K562 (cell line): ENCODE data around the gene MCCD1. TPM values are rescaled to one million over a fixed set of nuclear protein-coding genes. Genes with fewer than 3 reads are reported as not detected.

Source experiments
- ATF7 ChIP-seq: fragments of 450-650 bp; IDR thresholded peaks from 2 replicates; pipeline ENCODE4 v1.7.1; 2014; ENCODE audit warnings: mild to moderate bottlenecking, moderate library complexity
- BACH1 ChIP-seq: fragments of 200-800 bp; sonication (Bioruptor generic); IDR thresholded peaks from 2 replicates; pipeline ENCODE4 v1.6.1; 2016; ENCODE audit warnings: missing genetic modification characterization, missing compliant biosample characterization
- CBX1 ChIP-seq: sonication (generic); IDR thresholded peaks from 2 replicates; pipeline ENCODE4 v1.6.1; 2016; ENCODE audit warnings: antibody characterized with exemption, low read depth, mild to moderate bottlenecking
- MAFG ChIP-seq: fragments of 450-650 bp; conservative IDR thresholded peaks from 2 replicates; pipeline ENCODE4 v1.6.1; 2016; ENCODE audit warnings: missing genetic modification characterization, missing compliant biosample characterization
- MBD2 ChIP-seq: sonication (generic); IDR thresholded peaks from 2 replicates; pipeline ENCODE4 v1.6.1; 2016; ENCODE audit warnings: low read depth, borderline replicate concordance
- POLR2A ChIP-seq: fragments of 450-650 bp; conservative IDR thresholded peaks from 2 replicates; pipeline ENCODE4 v1.6.1; 2016
- SIN3A ChIP-seq, 2 experiments: fragments of 150-350 bp in 1 of 2; IDR thresholded peaks; 2 replicates each; pipeline ENCODE4 v1.6.1; 2011 to 2016; ENCODE audit warnings: borderline replicate concordance in 2 of 2, low read depth in 2 of 2, low read length in 2 of 2, mild to moderate bottlenecking in 2 of 2, moderate library complexity in 2 of 2; ENCODE audit not compliant: control insufficient read depth in 1 of 2
- TAF1 ChIP-seq: IDR thresholded peaks from 2 replicates; pipeline ENCODE4 v1.6.1; 2011; ENCODE audit warnings: mild to moderate bottlenecking, low read length, moderate library complexity; ENCODE audit not compliant: insufficient read depth, control insufficient read depth, severe bottlenecking; ENCODE audit errors: extremely low read depth
- TOE1 ChIP-seq, 2 experiments: fragments of 450-650 bp in 1 of 2; sonication (generic) in 1 of 2; formaldehyde crosslinking in 1 of 2; IDR thresholded peaks; 2 replicates each; pipeline versions ENCODE4 v1.7.1 to v1.8.0; 2016 to 2022; ENCODE audit warnings: borderline replicate concordance in 2 of 2, mild to moderate bottlenecking in 2 of 2, antibody characterized with exemption in 1 of 2, inconsistent platforms in 1 of 2, low read depth in 1 of 2, missing genetic modification reagents in 1 of 2, moderate library complexity in 1 of 2
- ZNF23 ChIP-seq: fragments of 250-450 bp; sonication (Bioruptor Pico); IDR thresholded peaks from 2 replicates; pipeline ENCODE4 v1.4.0; 2020; ENCODE audit warnings: mild to moderate bottlenecking
- polyA plus RNA-seq, 8 experiments: library from polyadenylated mRNA; depleted of rRNA in 4 of 8; stranded (reverse) in 5 of 8; unstranded in 3 of 8; fragments of >200 nt; fragmentation: Nextera tagmentation in 2 of 8; fragmentation: Illumina TruSeq in 1 of 8; extraction: Ambion mirVana in 2 of 8; extraction: Trizol in 1 of 8; gene quantifications; 2 replicates each; pipeline versions ENCODE4 v1.2.1 to v1.2.3, GENCODE V29; 2011 to 2014; ENCODE audit warnings: inconsistent platforms in 1 of 8, missing spikeins in 1 of 8
- total RNA-seq, 7 experiments: library from RNA; depleted of rRNA in 6 of 7; stranded (reverse); fragments of >200 nt in 6 of 7; fragmentation: Illumina TruSeq in 2 of 7; extraction: Trizol in 2 of 7; gene quantifications; 2 replicates each; pipeline versions ENCODE4 v1.2.1 to v1.2.3, GENCODE V29; 2011 to 2021; ENCODE audit warnings: low replicate concordance in 1 of 7
- TF ChIP-seq, protein P1 (sequence below): IDR thresholded peaks from 2 replicates; pipeline ENCODE4 v1.6.1; 2016; ENCODE audit warnings: missing genetic modification characterization, missing compliant biosample characterization
- TF ChIP-seq, protein P2 (sequence below): fragments of 250-450 bp; sonication (Bioruptor Pico); IDR thresholded peaks from 2 replicates; pipeline ENCODE4 v1.5.0; 2021; ENCODE audit warnings: mild to moderate bottlenecking, moderate library complexity
- TF ChIP-seq, protein P3 (sequence below), 2 experiments: fragments of 150-350 bp in 1 of 2; IDR thresholded peaks; 2 replicates each; pipeline ENCODE4 v1.6.1; 2012 to 2016; ENCODE audit warnings: low read depth in 2 of 2, low read length in 2 of 2, mild to moderate bottlenecking in 1 of 2, moderate library complexity in 1 of 2

Gene MCCD1
- total and polyA plus RNA-seq, 9 of the 15 experiments (the other 6 are each of a cell fraction or from before 2014, with no cell fraction given) = not detected

GRCh38 chr6:31541658-31542521 is 13.1 kb downstream of the MCCD1 start, which contains the start of gene DDX39B (continued):
- TF ChIP-seq SIN3A (IDR thresholded peaks at IDR 0.05; ENCODE audit: borderline replicate concordance in 2 of 2, control insufficient read depth in 1 of 2, low read depth in 2 of 2, low read length in 2 of 2) = peak in 1 of 2 experiments; percentile 42; a peak in 3 of 4 replicates
- peak; percentile 62; the same call in 1 of the 2 replicates for TF ChIP-seq ZNF23
- peak; percentile 85 for TF ChIP-seq MBD2
- TF ChIP-seq BACH1 (tag) = no peak
- peak; percentile 99 for TF ChIP-seq POLR2A
- TF ChIP-seq TAF1 = peak; percentile 99
- TF ChIP-seq MAFG = no peak
- peak; percentile 72 for TF ChIP-seq ATF7
- TF ChIP-seq, protein P1, sequence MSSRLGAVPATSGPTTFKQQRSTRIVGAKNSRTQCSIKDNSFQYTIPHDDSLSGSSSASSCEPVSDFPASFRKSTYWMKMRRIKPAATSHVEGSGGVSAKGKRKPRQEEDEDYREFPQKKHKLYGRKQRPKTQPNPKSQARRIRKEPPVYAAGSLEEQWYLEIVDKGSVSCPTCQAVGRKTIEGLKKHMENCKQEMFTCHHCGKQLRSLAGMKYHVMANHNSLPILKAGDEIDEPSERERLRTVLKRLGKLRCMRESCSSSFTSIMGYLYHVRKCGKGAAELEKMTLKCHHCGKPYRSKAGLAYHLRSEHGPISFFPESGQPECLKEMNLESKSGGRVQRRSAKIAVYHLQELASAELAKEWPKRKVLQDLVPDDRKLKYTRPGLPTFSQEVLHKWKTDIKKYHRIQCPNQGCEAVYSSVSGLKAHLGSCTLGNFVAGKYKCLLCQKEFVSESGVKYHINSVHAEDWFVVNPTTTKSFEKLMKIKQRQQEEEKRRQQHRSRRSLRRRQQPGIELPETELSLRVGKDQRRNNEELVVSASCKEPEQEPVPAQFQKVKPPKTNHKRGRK (tag) = no peak
- TF ChIP-seq, protein P2, sequence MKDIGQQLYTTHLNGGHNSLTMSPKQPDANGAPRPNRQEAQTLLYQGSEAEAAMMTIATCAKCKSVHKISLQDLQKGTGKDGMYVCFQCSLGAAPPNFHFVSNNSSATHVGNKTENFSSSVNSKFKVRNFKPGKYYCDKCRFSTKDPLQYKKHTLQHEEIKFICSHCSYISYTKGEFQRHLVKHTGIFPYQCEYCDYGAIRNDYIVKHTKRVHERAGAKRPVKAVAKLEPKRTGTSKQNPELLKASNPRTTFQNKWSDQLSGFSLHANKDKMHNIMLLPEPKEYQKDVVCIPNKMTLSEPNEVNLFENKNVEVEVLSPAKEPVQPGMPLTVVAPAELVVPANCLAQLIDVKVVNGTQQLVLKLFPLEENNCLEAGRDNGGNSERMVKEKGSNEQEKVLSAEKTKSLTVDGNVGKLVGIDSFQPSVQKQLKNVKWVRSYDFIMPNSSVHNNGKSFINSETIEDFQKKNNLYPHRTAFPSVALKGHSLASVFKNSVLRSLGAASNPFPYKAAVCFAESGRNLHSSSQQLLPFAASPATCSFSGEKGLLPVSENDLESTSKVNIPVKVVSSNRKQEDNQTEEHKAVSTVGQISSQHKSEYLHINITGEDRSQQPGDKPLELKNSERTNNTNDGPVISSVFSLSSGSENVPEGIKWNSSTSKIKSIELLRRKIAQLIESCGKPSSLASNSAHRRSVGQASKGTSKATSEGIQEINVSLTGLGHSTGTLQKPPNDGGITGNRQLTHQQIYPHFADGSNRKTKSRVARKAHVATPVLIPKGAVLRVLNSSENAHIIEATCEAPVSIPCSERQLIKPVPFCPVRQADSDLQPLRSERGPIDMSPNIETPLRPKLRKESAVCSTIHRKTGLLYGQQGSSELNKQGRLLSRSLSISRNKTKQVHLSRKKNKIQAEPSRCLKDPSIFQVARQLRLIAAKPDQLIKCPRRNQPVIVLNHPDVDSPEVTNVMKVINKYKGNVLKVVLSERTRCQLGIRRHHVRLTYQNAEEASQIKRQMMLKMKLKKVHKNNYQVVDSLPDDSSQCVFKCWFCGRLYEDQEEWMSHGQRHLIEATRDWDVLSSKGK (CRISPR knock-in tag) = no peak
- peak; percentile 81; the same call in 1 of the 2 replicates for TF ChIP-seq CBX1
- TF ChIP-seq TOE1 (IDR thresholded peaks at IDR 0.05; ENCODE audit: borderline replicate concordance) = peak; percentile 94
- peak; percentile 91; the same call in 1 of the 2 replicates for TF ChIP-seq TOE1 (CRISPR knock-in tag; IDR thresholded peaks at IDR 0.05; ENCODE audit: borderline replicate concordance, low read depth)
- TF ChIP-seq, protein P3, sequence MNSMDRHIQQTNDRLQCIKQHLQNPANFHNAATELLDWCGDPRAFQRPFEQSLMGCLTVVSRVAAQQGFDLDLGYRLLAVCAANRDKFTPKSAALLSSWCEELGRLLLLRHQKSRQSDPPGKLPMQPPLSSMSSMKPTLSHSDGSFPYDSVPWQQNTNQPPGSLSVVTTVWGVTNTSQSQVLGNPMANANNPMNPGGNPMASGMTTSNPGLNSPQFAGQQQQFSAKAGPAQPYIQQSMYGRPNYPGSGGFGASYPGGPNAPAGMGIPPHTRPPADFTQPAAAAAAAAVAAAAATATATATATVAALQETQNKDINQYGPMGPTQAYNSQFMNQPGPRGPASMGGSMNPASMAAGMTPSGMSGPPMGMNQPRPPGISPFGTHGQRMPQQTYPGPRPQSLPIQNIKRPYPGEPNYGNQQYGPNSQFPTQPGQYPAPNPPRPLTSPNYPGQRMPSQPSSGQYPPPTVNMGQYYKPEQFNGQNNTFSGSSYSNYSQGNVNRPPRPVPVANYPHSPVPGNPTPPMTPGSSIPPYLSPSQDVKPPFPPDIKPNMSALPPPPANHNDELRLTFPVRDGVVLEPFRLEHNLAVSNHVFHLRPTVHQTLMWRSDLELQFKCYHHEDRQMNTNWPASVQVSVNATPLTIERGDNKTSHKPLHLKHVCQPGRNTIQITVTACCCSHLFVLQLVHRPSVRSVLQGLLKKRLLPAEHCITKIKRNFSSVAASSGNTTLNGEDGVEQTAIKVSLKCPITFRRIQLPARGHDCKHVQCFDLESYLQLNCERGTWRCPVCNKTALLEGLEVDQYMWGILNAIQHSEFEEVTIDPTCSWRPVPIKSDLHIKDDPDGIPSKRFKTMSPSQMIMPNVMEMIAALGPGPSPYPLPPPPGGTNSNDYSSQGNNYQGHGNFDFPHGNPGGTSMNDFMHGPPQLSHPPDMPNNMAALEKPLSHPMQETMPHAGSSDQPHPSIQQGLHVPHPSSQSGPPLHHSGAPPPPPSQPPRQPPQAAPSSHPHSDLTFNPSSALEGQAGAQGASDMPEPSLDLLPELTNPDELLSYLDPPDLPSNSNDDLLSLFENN (IDR thresholded peaks at IDR 0.05; ENCODE audit: low read depth in 2 of 2, low read length in 2 of 2) = no peak; a peak in 1 of 4 replicates
